ENCODE results near the gene PFDN4. TPM values are rescaled to one million over a fixed set of nuclear protein-coding genes. Genes with fewer than 3 reads are reported as not detected.

PFDN4 gene
- total and polyA plus RNA-seq, 2 of the 4 experiments (the other 2 are of a cell fraction): 14.9 to 93.2 TPM

DNA sequence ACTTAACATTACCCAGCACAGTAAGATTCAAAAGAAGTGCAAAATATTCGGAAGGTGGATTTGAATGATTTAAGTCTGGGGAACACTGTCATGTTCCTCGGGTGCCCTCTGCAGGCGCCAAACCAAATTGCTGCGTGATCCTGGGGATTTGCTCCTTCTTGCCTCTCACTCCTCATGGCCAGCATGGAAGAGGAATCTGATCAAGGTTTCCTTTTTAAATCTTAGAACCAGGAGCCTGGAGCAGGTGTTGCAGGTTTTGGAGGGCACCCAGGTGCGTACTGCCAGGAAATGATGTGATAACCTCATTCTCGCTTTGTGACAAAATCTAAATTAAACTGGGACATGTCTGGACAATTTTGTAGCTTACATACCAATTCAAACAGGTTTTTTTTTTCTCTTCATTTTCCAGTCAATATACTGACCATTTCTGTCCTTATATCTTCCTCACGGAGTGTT is 8.1 kb upstream of the PFDN4 start:
- peaks cover 2% of the 10 kb centered on the region; the same call in 1 of the 2 replicates for H3K9me1 ChIP-seq (ENCODE audit: insufficient read depth, low read length)

More for the DNA sequence above, 8.1 kb upstream of the PFDN4 start:
- peak; percentile 99 for TF ChIP-seq SMC3 (IDR thresholded peaks at IDR 0.05; ENCODE audit: low read depth, low read length)
- peak; percentile 99 for TF ChIP-seq CTCF (conservative IDR thresholded peaks at IDR 0.05; ENCODE audit: low read depth, low read length)
- TF ChIP-seq, protein P1, sequence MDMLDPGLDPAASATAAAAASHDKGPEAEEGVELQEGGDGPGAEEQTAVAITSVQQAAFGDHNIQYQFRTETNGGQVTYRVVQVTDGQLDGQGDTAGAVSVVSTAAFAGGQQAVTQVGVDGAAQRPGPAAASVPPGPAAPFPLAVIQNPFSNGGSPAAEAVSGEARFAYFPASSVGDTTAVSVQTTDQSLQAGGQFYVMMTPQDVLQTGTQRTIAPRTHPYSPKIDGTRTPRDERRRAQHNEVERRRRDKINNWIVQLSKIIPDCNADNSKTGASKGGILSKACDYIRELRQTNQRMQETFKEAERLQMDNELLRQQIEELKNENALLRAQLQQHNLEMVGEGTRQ (IDR thresholded peaks at IDR 0.05; ENCODE audit: low read depth, low read length): no peak
- peak; percentile 98 for TF ChIP-seq RAD21 (IDR thresholded peaks at IDR 0.05; ENCODE audit: low read length)
- no peak overlapping the region for H3K14ac ChIP-seq (replicated peaks; ENCODE audit: low read depth, low read length)
- H3K79me1 ChIP-seq (ENCODE audit: low read depth in 1 of 2, low read length in 2 of 2): no peaks in the 10 kb centered on the region
- intact Hi-C loops (cut with micrococcal nuclease) (loop anchor here (1.0 to 5.0 kb wide), 4 partner anchors 52 to 622 kb away; no protein-coding TSS in a partner anchor), dilution Hi-C loops (cut with HindIII; ENCODE audit: low sequenced_read_pairs, unreplicated experiment) (loop anchor here (25.0 kb wide), 1 partner anchor 112 kb away; no protein-coding TSS in a partner anchor), in situ Hi-C loops (cut with MboI; ENCODE audit: low sequenced_read_pairs) (loop anchor here (5.0 to 25.0 kb wide), 3 partner anchors 97 to 625 kb away; no protein-coding TSS in a partner anchor)
- H3K4me1 ChIP-seq (ENCODE audit: control insufficient read depth, insufficient read depth, low read length): no peaks in the 10 kb centered on the region
- no peak overlapping the region for H2AFZ ChIP-seq (replicated peaks; ENCODE audit: low read length, poor library complexity)
- H2BK15ac ChIP-seq (ENCODE audit: low read depth, low read length): no peak overlapping the region
- 7% methylated on average over 3 of the region's 7 CpGs; no CpG with 5 or more reads in 1 of the 2 experiments for whole genome bisulfite sequencing, 2 experiments (ENCODE audit: extremely low coverage in 2 of 2, insufficient read length in 1 of 2)
- H3K4me3 ChIP-seq (ENCODE audit: insufficient read depth, low read depth, low read length): no peak overlapping the region
- no peak overlapping the region for H3K4ac ChIP-seq (ENCODE audit: low read depth, low read length)
- no peak overlapping the region for H3K18ac ChIP-seq (ENCODE audit: low read depth, low read length)
- H4K8ac ChIP-seq (ENCODE audit: low read depth in 2 of 2, low read length in 2 of 2): no peak overlapping the region
- no peak overlapping the region for H2BK120ac ChIP-seq (ENCODE audit: low read depth, low read length)
- no peaks in the 10 kb centered on the region for H3K36me3 ChIP-seq (ENCODE audit: control insufficient read depth, insufficient read depth, low read length)
- H3K9me3 ChIP-seq (ENCODE audit: control insufficient read depth, insufficient read depth, low read length): no peaks in the 10 kb centered on the region
- H3K9ac ChIP-seq (ENCODE audit: low read depth, low read length): no peak overlapping the region
- H3K27me3 ChIP-seq (ENCODE audit: control insufficient read depth, insufficient read depth, low read length): peaks cover 10% of the 10 kb centered on the region; the same call in 1 of the 2 replicates
- no TSS peak for BruUV-seq (replicated peaks)
- no peak overlapping the region for H3K4me2 ChIP-seq (ENCODE audit: low read depth, low read length)
- no peak overlapping the region for H2AK9ac ChIP-seq (replicated peaks; ENCODE audit: low read depth, low read length, poor library complexity)
- H3K56ac ChIP-seq (ENCODE audit: extremely low read depth, insufficient read depth, low read length): no peak overlapping the region
- H4K5ac ChIP-seq (ENCODE audit: low read depth, low read length): no peak overlapping the region
- H3K27ac ChIP-seq (ENCODE audit: insufficient read depth, low read length): no peak overlapping the region
- DNase-seq (peak; percentile 73), ATAC-seq (ENCODE audit: low read depth) (peak; percentile 90)
- no peaks in the 10 kb centered on the region for H4K20me1 ChIP-seq (ENCODE audit: insufficient read depth, low read length)
- H2BK20ac ChIP-seq (ENCODE audit: low read depth, low read length): no peak overlapping the region
- no peak overlapping the region for H2BK5ac ChIP-seq (ENCODE audit: low read depth, low read length, poor library complexity, severe bottlenecking)
- no peak overlapping the region for H3K23ac ChIP-seq (ENCODE audit: low read depth, low read length)
- no peak overlapping the region for H2AK5ac ChIP-seq (ENCODE audit: low read depth, low read length)
- ChIA-PET POLR2A (ENCODE audit: unreplicated experiment) (interaction anchor here (0.7 kb wide), 1 partner anchor 105 kb away, joined by 3 read pairs; no protein-coding TSS in a partner anchor), CTCF (interaction anchor here (0.9 to 4.9 kb wide), 14 partner anchors 19 to 255 kb away, joined by 3 to 66 read pairs (median 4); no protein-coding TSS in a partner anchor)
- H4K91ac ChIP-seq (ENCODE audit: insufficient read depth, low read depth, low read length): no peak overlapping the region
